Testis (tissue), 2 donors: ENCODE measurements around the gene LRP1.

ENCODE experiments used
- POLR2A ChIP-seq: fragments of 450-650 bp; IDR thresholded peaks from one replicate; pipeline ENCODE4 v1.6.1; 2017; ENCODE audit warnings: antibody characterized with exemption, mild to moderate bottlenecking, moderate library complexity
- TF ChIP-seq, protein P1 (sequence below), 3 experiments: fragments of 450-650 bp in 2 of 3; fragments of 200-600 bp in 1 of 3; sonication (generic) in 1 of 3; IDR thresholded peaks; one replicate each; pipeline ENCODE4 v1.5.1; 2016 to 2019; ENCODE audit warnings: antibody characterized with exemption in 3 of 3, mild to moderate bottlenecking in 2 of 3, moderate library complexity in 1 of 3

DNA sequence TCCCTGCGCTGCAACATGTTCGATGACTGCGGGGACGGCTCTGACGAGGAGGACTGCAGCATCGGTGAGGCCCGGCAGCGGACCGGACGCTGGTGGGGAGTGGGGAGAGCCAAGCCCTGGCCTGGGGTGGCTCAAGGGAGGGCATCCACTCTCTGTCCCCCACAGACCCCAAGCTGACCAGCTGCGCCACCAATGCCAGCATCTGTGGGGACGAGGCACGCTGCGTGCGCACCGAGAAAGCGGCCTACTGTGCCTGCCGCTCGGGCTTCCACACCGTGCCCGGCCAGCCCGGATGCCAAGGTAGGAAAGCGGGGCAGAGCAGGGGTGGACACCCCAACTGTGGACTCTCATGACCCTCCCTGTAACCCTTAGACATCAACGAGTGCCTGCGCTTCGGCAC is 76.9 kb downstream of the LRP1 start:
- TF ChIP-seq, protein P1, sequence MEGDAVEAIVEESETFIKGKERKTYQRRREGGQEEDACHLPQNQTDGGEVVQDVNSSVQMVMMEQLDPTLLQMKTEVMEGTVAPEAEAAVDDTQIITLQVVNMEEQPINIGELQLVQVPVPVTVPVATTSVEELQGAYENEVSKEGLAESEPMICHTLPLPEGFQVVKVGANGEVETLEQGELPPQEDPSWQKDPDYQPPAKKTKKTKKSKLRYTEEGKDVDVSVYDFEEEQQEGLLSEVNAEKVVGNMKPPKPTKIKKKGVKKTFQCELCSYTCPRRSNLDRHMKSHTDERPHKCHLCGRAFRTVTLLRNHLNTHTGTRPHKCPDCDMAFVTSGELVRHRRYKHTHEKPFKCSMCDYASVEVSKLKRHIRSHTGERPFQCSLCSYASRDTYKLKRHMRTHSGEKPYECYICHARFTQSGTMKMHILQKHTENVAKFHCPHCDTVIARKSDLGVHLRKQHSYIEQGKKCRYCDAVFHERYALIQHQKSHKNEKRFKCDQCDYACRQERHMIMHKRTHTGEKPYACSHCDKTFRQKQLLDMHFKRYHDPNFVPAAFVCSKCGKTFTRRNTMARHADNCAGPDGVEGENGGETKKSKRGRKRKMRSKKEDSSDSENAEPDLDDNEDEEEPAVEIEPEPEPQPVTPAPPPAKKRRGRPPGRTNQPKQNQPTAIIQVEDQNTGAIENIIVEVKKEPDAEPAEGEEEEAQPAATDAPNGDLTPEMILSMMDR (IDR thresholded peaks at IDR 0.05), result no peak
- no peak for TF ChIP-seq POLR2A
